Measurements from ENCODE around the gene GLIPR1.
"Not testable (repeated sequence)": the region's sequence is repeated elsewhere in the genome, so short reads cannot be mapped to it uniquely, and the experiment has no call there.

Gene GLIPR1

DNA sequence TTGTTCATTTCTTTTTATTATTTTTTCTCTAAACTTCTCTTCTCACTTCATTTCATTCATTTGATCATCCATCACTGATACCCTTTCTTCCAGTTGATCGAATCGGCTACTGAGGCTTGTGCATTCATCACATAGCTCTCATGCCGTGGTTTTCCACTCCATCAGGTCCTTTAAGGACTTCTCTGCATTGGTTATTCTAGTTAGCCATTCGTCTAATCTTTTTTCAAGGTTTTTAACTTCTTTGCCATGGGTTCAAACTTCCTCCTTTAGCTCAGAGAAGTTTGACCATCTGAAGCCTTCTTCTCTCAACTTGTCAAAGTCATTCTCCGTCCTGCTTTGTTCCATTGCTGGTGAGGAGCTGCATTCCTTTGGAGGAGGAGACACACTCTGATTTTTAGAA, 41.6 kb downstream of the GLIPR1 start:
- not testable (repeated sequence) for ATAC-seq

DNA sequence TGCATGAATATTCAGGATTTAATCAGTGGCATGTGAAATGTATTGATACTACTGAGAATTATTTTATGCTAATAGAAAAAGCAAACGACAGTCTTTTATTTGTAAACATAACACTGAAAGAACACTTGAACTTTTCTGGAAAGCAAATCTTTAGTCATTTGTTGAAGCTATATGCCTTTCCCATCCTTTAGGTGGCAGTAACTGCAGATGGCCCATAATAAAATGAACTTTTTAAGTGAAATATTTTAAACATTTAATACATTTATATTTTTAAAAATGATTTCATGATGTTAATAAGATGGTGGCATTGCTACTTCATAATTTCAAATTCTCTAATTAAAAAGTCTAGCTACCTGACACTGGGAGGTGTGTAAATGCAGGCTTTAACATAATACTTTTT, 44.7 kb downstream of the GLIPR1 start:
- DNase-seq = no peak
- ATAC-seq = no peak

More for the DNA sequence above, 41.6 kb downstream of the GLIPR1 start:
- not testable (repeated sequence) for DNase-seq

DNA sequence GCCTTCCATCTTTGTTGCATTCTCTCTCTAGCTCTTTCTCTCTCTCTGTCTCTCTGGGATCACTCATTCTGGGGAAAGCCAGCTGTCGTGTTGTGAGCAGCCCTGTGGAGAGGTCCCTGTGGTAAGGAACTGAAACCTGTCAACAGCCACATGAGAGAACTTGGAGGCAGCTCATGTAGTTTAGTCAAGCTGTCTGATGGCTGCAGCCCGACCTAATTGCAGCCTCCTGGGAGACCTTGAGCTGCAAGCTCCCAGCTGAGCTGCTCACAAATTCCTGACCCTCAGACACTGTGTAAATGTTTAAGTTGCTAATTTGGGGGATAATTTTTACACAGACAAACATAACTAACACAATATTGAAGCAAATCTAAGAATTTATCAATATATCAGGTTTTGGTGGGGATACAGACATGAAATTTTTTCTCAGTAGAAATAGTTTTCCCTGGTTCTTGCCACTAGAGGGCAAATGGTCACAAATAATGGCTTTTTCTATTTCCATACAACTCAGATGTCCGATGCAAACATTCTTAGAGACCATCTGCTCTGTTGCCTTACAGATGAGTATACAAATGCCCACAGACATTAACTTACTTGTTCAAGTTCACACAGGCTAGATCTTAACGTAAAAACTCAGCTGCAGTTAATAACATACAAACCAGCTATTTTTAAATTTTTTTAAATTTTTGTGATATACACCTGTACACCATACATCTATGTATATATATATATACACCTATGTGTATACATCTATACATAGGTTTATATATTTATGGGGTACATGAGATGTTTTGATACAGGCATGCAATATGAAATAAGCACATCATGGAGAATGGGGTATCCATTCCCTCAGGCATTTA, 46.3 kb downstream of the GLIPR1 start:
- peak; percentile 89 for ATAC-seq

DNA sequence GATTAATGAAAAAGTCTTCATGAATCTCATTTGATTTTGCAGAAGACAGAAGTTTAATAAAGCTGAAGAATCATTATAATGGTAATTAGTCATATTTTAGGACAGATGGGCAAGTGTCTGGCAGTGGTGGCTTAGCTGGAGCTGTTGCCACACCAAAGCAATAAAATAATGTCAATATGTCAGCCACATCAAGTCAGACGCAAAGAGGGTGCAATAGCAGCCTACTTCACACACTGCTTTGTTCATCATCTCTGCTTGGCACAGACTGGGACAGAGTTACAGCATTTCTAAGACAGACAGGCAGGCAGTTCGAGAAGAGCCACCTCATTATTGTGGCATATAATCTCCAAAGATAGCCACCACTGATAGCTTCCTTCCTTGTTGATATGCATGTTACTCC, 47.7 kb downstream of the GLIPR1 start:
- no peak for DNase-seq
- no peak for ATAC-seq

More for the DNA sequence above, 46.3 kb downstream of the GLIPR1 start:
- peak; percentile 19 for DNase-seq

DNA sequence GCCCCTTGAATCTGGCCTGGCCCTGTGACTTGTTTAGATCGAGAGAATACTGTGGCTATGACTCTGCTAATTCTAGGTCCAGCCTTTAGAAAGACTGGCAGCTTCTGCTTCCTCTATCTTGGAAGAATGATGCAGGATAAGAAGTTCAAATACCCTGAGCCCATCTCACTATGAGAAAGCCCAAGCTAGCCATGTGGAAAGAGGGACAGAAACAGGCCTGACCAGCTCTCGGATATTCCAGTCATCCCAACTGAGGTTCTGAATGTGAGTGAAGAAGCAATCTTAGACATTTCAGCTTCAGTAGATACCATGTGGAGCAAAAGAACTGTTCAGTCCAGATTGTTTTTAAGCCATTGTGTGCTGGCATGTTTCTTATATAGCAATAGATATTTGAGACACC, 48.1 kb downstream of the GLIPR1 start:
- DNase-seq (no peak), ATAC-seq (no peak)

DNA sequence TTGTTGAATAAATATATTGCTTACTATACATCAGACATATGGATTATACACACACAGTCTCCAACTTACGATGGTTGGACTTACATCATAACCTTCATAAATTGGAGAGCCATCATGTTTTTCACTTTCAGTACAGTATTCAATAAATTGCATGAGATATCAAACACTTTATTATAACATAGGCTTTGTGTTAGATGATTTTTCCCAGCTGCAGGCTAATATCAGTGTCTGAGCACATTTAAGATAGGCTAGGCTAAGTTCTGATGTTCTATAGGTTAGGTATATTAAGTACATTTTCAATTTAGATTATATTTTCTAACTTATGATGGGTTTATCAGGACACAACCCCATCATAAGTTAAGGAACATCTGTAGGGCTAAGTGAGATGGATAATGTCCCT, 48.8 kb downstream of the GLIPR1 start:
- no peak for ATAC-seq
- no peak for DNase-seq

DNA sequence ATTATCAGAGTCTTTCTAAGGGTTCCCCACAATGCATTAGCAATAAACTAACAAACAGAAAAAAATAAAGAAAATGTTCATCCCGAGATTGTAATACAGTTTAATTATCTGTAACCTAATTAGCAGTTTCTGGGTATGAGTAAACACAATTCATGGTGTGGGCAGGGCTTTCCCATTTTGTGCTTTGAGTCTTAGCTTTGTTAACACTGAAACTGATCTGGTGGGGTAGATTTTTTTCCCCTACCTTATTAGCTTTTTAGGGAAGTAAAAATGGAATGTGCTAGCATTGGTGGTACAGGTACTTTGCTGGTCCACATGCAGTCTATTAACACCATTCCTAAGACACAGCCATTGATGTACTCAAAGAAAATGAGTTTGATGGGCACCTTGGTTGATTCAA, 49.3 kb downstream of the GLIPR1 start:
- DNase-seq = no peak
- no peak for ATAC-seq

DNA sequence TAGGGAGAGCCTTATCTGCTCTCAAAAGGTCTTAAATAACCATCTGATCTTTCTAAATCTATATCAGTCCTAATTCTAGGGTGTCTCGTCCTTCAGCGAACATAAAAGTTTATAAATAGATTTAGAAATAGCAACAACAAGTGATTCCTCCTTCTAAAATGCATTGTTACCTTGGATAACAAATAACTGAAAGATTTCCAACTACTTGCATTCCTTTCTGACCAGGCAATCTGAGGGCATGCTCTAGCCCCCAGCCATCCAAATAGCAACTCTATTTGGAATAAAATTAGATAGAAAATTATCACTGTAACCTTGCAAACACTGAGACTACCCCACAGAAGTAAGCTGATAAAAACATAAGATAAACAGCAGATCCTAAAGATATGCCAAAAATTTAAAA, 52.7 kb downstream of the GLIPR1 start:
- ATAC-seq (no peak), DNase-seq (no peak)

DNA sequence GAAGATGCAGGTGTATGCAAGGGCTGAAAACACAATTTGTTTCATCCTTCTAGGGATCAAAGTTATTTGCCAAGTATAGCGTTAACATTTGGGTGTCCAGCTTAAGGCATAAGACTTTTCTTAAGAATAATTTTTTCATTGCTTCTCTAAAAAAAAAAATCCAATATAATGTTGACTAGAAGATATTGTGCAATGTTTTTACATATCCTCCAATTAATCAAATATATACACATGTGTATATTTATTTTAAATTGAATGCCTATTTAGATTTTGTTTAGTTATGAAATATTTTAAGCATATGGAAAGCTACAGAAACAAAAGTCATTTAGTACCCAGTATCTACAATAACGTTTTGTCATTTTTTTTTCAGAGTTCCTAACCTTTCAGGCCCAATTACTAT, 59.3 kb downstream of the GLIPR1 start:
- DNase-seq (no peak), ATAC-seq (no peak)

DNA sequence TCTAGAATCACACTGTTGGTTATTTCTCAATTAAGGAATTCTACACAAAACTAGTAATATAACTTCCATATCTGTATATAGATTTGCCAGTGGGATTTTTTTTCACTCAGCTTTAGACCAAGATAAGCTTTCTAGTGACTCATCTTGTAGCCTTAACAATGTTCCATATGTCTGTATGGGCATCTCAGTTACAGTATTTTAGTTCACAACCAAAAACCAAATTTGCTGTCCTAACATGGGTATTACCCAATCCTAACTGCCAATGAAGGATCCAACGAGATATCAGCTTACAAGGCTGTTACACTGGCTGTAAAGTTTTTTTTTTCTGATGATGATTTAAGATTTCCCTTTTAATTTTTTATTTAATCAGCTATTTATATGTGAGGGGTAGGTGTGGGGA, 62.4 kb downstream of the GLIPR1 start:
- ATAC-seq (no peak), DNase-seq (no peak)

DNA sequence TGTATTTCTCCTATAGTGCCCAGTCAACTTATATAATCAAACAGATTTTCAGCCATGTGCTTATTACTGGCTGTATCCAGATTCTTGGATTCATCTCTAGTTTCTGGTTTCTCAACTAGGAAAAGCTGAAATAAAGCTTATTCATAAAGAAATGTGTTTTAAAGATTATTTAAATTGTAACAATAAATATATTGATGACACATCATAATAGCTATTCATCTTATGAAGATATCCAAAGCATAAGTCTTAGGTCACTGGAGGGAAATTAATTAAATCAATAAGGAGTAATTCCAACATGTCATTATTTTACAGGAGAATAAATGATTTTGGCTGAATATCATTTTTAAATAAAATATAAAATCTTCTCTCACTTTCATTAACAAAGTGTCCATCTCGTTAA, 63.0 kb downstream of the GLIPR1 start:
- DNase-seq = no peak
- ATAC-seq = no peak

DNA sequence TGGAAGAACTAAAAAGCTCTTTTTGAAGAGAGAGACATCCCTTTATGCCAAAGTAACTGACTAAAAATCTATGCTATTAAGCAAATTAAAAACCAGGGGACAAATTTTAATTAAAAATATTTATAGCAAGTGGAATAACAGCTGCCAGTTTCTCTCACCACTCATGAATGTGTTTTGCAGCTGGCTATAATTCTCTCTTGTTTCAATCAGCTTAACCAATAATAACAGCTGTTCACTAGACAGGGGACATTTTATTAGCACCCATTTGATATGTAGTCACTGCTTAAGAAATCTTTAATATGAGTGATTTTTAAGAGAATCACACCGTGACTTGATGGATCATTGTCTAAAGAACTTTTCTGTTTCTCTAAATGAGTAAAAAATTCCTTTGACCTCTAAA, 65.1 kb downstream of the GLIPR1 start:
- DNase-seq (no peak), ATAC-seq (no peak)

DNA sequence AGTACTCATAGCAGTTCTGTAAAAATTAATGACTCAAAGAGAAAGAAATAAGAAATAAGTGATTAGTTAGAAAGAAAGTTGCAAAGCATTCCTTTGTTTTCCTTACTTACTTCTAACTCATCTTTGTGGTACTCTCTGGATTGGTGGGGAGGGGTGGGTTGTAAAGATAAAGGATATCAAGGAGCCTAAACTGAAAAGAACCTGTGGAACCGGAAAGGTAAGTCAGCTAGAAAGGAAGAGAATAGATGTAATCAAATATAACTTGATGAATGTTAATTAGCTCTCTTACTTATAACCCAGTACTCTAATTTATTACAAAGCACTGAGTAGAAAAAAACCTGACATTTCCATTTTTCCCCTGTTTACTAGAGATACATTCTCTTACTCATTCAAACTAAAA, 68.3 kb downstream of the GLIPR1 start:
- no peak for ATAC-seq
- no peak for DNase-seq

DNA sequence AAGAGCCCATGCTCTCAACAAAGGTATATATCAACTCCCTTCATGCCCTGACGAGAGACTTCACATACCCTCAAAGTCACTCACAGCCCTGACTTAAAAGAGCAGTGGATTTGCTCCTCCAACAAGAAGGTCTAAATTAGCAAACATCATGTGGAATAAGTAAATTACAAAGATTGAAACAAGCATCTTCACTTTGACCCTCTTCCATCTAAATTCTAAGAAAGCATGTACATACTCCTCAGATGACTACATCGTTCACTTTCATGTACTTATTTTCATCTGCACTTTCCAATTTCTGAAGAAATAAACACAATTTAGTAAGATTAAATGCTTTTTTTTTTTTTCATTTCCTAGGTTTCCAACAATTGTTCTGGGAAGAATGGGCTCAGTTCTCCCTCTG, 69.4 kb downstream of the GLIPR1 start:
- DNase-seq (no peak), ATAC-seq (no peak)

DNA sequence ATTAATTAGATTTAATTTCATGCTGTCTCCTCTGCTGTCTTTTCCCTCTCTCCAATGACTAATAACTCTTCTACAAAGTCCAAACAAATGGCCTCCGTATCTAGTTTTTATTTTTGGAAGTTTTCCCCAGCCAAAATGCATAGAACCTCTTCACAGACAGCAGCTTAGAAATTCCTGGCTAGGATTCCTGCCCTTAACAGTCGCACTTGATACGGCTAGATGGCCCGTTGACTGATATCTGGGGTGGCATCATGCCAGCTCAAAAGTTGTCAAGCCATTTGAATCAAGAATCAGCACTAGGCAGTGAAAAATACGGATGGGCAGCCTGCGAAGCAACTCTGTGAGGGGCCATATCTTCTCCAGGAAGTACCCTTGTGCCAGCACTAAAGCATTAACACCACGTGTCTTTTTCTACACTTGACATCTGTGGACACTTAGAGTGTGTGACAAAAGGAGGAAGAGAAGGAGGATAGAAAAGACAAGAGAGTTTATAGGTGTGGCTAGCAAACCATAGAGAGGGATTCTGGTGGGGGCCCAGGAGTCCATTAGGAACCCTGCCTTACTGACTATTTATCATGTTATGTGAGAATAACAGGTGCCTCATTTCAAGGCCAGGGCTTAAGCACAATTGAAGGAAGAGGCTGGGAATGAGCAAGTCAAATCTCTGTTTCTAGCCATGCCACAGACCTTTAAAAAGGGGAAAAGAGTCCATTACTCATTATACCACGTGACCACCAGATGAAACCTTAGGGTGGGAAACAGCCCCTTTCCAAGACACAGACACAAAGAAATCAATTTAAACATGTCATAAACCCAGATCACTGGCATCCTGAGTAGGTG, 70.1 kb downstream of the GLIPR1 start:
- ATAC-seq = peak; percentile 43
- DNase-seq = no peak

DNA sequence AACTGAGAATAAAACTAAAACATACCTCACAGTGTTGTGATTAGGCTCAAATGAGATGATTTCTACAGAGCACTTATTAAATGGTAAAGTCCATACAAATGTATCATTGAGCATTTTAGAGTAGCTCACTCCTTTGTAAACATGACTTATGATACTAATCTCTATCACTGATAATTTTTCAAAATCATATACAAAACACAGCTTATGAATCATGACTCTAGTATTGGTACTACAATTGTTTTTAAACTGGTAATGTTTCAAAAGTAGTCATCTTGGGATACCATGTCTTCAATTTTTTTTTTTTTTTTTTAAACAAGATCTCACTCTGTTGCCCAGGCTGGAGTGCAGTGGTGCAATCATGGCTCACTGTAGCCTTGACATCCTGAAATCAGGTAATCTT, 70.9 kb downstream of the GLIPR1 start:
- ATAC-seq = no peak

DNA sequence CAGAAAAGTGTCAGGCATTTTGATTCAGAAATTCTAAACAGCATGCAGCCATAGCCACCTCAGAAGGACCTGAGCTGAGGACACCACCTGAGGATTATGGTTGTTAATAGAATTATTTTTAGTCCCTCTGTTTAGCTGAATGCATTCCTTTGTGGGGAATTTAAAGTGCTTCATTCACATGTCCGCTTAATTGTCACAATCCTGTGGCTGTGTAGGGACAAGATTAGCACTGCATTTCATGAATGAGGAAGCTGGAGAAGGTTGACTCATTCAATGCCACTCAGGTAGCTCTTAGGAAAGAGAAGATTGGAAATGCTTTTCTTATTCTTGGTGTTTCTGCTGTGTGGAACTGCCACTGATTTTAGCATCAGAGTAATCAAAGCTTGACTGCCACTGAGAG, 72.8 kb downstream of the GLIPR1 start:
- no peak for ATAC-seq
- DNase-seq = no peak

More for the DNA sequence above, 70.9 kb downstream of the GLIPR1 start:
- no peak for DNase-seq

All from stimulated activated naive CD8-positive, alpha-beta T cell treated with anti-CD3 and anti-CD28 coated beads, Interleukin-15, Interleukin-2, amounts not matched to agents 100 U/mL and 50 U/mL, for 24 hours (primary cell).